IPS DF 6.9 (cell line): ENCODE data around the gene CHRNA1.
A peak's percentile ranks its signal among the peaks of the same experiment; 100 is the strongest.

ENCODE experiments used
- DNase-seq: peaks from one replicate; pipeline ENCODE4 v3.0.0-alpha.2; 2013; ENCODE audit warnings: low read depth, low spot score
- H3K27ac ChIP-seq: one replicate; pipeline ENCODE4 v1.5.1; 2013; ENCODE audit warnings: low read length, control low read depth
- H3K27me3 ChIP-seq: 2 replicates; pipeline ENCODE4 v1.6.1; 2013; ENCODE audit warnings: mild to moderate bottlenecking, low read length; ENCODE audit not compliant: control insufficient read depth, insufficient read depth
- H3K36me3 ChIP-seq: 2 replicates; pipeline ENCODE4 v1.6.1; 2013; ENCODE audit warnings: low read length; ENCODE audit not compliant: control insufficient read depth, insufficient read depth
- H3K4me1 ChIP-seq: 2 replicates; pipeline ENCODE4 v1.6.1; 2013; ENCODE audit warnings: low read length; ENCODE audit not compliant: control insufficient read depth, insufficient read depth
- H3K4me3 ChIP-seq: 2 replicates; pipeline ENCODE4 v1.5.1; 2013; ENCODE audit warnings: mild to moderate bottlenecking, low read length
- H3K9me3 ChIP-seq: 2 replicates; pipeline ENCODE4 v1.6.1; 2013; ENCODE audit warnings: low read length, inconsistent platforms; ENCODE audit not compliant: control insufficient read depth, insufficient read depth
- WGBS: extraction: QIAGEN DNeasy Blood & Tissue Kit; methylation state at CpG from one replicate; pipeline ENCODE4 v1.1.7; 2013; ENCODE audit warnings: mixed read lengths, missing lambda C conversion rate; ENCODE audit not compliant: insufficient read length, insufficient coverage; 5-methylcytosine and 5-hydroxymethylcytosine counted together

CHRNA1 gene

GRCh38 chr2:174792309-174793025 is 28.2 kb upstream of the CHRNA1 start:
- H3K4me3 ChIP-seq, result no peak overlapping the region
- H3K36me3 ChIP-seq, result no peaks in the 10 kb centered on the region
- no peaks in the 10 kb centered on the region for H3K27me3 ChIP-seq
- H3K4me1 ChIP-seq, result peaks cover 10% of the 10 kb centered on the region
- WGBS, result no CpG with 5 or more reads among the region's 7 CpGs
- no peak overlapping the region for H3K27ac ChIP-seq
- no peaks in the 10 kb centered on the region for H3K9me3 ChIP-seq
- DNase-seq, result no peak

- no peaks in the 10 kb centered on the region for H3K9me3 ChIP-seq
- WGBS, result no CpG with 5 or more reads among the region's 7 CpGs
- H3K27me3 ChIP-seq, result no peaks in the 10 kb centered on the region
- H3K4me1 ChIP-seq, result peaks cover 10% of the 10 kb centered on the region
- H3K27ac ChIP-seq, result no peak overlapping the region
- no peaks in the 10 kb centered on the region for H3K36me3 ChIP-seq
- no peak overlapping the region for H3K4me3 ChIP-seq
- DNase-seq, result no peak
Measured at GRCh38 chr2:174791746-174792280, 27.5 kb upstream of the CHRNA1 start.

- H3K9me3 ChIP-seq, result no peaks in the 10 kb centered on the region
- no CpG with 5 or more reads among the region's 8 CpGs for WGBS
- no peaks in the 10 kb centered on the region for H3K27me3 ChIP-seq
- H3K4me1 ChIP-seq, result peaks cover 7% of the 10 kb centered on the region
- no peak for DNase-seq
- H3K36me3 ChIP-seq, result no peaks in the 10 kb centered on the region
- no peak overlapping the region for H3K27ac ChIP-seq
- no peak overlapping the region for H3K4me3 ChIP-seq
Measured at GRCh38 chr2:174791020-174791419, 26.7 kb upstream of the CHRNA1 start.

GRCh38 chr2:174789001-174789400 is 24.7 kb upstream of the CHRNA1 start:
- peaks cover 7% of the 10 kb centered on the region for H3K4me1 ChIP-seq
- H3K4me3 ChIP-seq, result no peak overlapping the region
- no peak overlapping the region for H3K27ac ChIP-seq
- no peaks in the 10 kb centered on the region for H3K36me3 ChIP-seq
- H3K9me3 ChIP-seq, result no peaks in the 10 kb centered on the region
- DNase-seq, result no peak
- H3K27me3 ChIP-seq, result no peaks in the 10 kb centered on the region
- no CpG with 5 or more reads among the region's 16 CpGs for WGBS

- H3K27me3 ChIP-seq, result no peaks in the 10 kb centered on the region
- no peak overlapping the region for H3K27ac ChIP-seq
- no peaks in the 10 kb centered on the region for H3K36me3 ChIP-seq
- no CpG with 5 or more reads among the region's 15 CpGs for WGBS
- H3K4me1 ChIP-seq, result peaks cover 7% of the 10 kb centered on the region
- no peak for DNase-seq
- H3K9me3 ChIP-seq, result no peaks in the 10 kb centered on the region
- no peak overlapping the region for H3K4me3 ChIP-seq
Measured at GRCh38 chr2:174788291-174788929, 24.1 kb upstream of the CHRNA1 start.

- no CpG with 5 or more reads among the region's 5 CpGs for WGBS
- Histone ChIP-seq H3K9me3 (no peaks in the 10 kb centered on the region), H3K4me1 (peaks cover 7% of the 10 kb centered on the region), H3K27ac (no peak overlapping the region), H3K4me3 (no peak overlapping the region), H3K36me3 (no peaks in the 10 kb centered on the region), H3K27me3 (no peaks in the 10 kb centered on the region)
- peak; percentile 95 for DNase-seq
Measured at GRCh38 chr2:174787487-174788205, 23.4 kb upstream of the CHRNA1 start.

GRCh38 chr2:174786066-174786725 is 21.9 kb upstream of the CHRNA1 start:
- no peaks in the 10 kb centered on the region for H3K36me3 ChIP-seq
- no CpG with 5 or more reads among the region's 8 CpGs for WGBS
- H3K9me3 ChIP-seq, result no peaks in the 10 kb centered on the region
- DNase-seq, result no peak
- H3K4me3 ChIP-seq, result no peak overlapping the region
- H3K4me1 ChIP-seq, result peaks cover 4% of the 10 kb centered on the region
- no peak overlapping the region for H3K27ac ChIP-seq
- no peaks in the 10 kb centered on the region for H3K27me3 ChIP-seq

GRCh38 chr2:174785481-174785880 is 21.2 kb upstream of the CHRNA1 start:
- Histone ChIP-seq H3K4me3 (no peak overlapping the region), H3K4me1 (peaks cover 4% of the 10 kb centered on the region), H3K9me3 (no peaks in the 10 kb centered on the region), H3K27ac (no peak overlapping the region), H3K27me3 (no peaks in the 10 kb centered on the region), H3K36me3 (no peaks in the 10 kb centered on the region)
- no peak for DNase-seq
- no CpG with 5 or more reads among the region's 3 CpGs for WGBS

GRCh38 chr2:174784909-174785308 is 20.6 kb upstream of the CHRNA1 start:
- DNase-seq, result no peak
- no peaks in the 10 kb centered on the region for H3K36me3 ChIP-seq
- H3K9me3 ChIP-seq, result no peaks in the 10 kb centered on the region
- no peak overlapping the region for H3K4me3 ChIP-seq
- H3K27ac ChIP-seq, result no peak overlapping the region
- WGBS, result no CpG with 5 or more reads among the region's 5 CpGs
- H3K27me3 ChIP-seq, result no peaks in the 10 kb centered on the region
- peaks cover 4% of the 10 kb centered on the region for H3K4me1 ChIP-seq

GRCh38 chr2:174784316-174784715 is 20.0 kb upstream of the CHRNA1 start:
- no CpG with 5 or more reads among the region's 7 CpGs for WGBS
- Histone ChIP-seq H3K4me1 (peaks cover 4% of the 10 kb centered on the region), H3K9me3 (no peaks in the 10 kb centered on the region), H3K27me3 (no peaks in the 10 kb centered on the region), H3K4me3 (no peak overlapping the region), H3K27ac (no peak overlapping the region), H3K36me3 (no peaks in the 10 kb centered on the region)
- no peak for DNase-seq
